ENCODE data around the gene TFPI.

Gene TFPI

DNA sequence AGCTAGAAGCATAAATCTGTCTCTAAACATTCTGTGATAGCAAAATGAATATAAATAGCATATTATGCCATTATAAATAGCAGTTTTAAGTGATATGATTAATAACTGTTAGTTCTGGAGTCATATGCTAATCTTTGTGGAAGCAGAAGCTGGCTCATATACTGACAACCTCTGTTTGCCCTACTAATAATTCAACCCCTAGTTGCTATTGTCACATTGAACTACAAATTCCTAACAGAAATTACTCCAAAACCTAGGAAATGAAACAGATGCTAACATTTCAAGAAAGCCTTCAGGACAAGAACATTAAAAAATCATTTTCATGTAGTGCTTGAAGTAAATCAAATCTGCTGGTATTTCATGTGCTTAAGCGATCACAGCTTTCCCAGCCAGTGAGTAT lies 134.4 kb downstream of the TFPI start:
- TF ChIP-seq, protein P1, sequence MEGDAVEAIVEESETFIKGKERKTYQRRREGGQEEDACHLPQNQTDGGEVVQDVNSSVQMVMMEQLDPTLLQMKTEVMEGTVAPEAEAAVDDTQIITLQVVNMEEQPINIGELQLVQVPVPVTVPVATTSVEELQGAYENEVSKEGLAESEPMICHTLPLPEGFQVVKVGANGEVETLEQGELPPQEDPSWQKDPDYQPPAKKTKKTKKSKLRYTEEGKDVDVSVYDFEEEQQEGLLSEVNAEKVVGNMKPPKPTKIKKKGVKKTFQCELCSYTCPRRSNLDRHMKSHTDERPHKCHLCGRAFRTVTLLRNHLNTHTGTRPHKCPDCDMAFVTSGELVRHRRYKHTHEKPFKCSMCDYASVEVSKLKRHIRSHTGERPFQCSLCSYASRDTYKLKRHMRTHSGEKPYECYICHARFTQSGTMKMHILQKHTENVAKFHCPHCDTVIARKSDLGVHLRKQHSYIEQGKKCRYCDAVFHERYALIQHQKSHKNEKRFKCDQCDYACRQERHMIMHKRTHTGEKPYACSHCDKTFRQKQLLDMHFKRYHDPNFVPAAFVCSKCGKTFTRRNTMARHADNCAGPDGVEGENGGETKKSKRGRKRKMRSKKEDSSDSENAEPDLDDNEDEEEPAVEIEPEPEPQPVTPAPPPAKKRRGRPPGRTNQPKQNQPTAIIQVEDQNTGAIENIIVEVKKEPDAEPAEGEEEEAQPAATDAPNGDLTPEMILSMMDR (IDR thresholded peaks at IDR 0.05; ENCODE audit: borderline replicate concordance, extremely low read depth, low read length, poor library complexity, severe bottlenecking): no peak
- TF ChIP-seq EZH2 (IDR thresholded peaks at IDR 0.05; ENCODE audit: borderline replicate concordance, low read depth, low read length, severe bottlenecking): no peak
- H3K79me2 ChIP-seq (ENCODE audit: insufficient read depth, low read length): no peaks in the 10 kb centered on the region
- no peaks in the 10 kb centered on the region for H4K20me1 ChIP-seq (ENCODE audit: insufficient read depth, low read length)
- no peak for ATAC-seq (ENCODE audit: insufficient read depth, low read depth)
- no peak overlapping the region for H3K4me3 ChIP-seq (ENCODE audit: low read depth in 1 of 2, low read length in 2 of 2)
- H3K9me3 ChIP-seq (ENCODE audit: insufficient read depth, low read length, severe bottlenecking): no peaks in the 10 kb centered on the region
- H3K36me3 ChIP-seq (ENCODE audit: insufficient read depth, low read length): no peaks in the 10 kb centered on the region
- no peak overlapping the region for H3K9ac ChIP-seq (ENCODE audit: low read depth, low read length)
- DNase-seq: no peak
- no peaks in the 10 kb centered on the region for H3K27me3 ChIP-seq (ENCODE audit: insufficient read depth, low read length, poor library complexity)
- H3K4me2 ChIP-seq (ENCODE audit: insufficient read depth, low read length): no peak overlapping the region
- no peaks in the 10 kb centered on the region for H3K4me1 ChIP-seq (ENCODE audit: insufficient read depth, low read length)
- no peak overlapping the region for H3K27ac ChIP-seq (ENCODE audit: low read length)
- no peak overlapping the region for H2AFZ ChIP-seq (ENCODE audit: low read depth, low read length)

DNA sequence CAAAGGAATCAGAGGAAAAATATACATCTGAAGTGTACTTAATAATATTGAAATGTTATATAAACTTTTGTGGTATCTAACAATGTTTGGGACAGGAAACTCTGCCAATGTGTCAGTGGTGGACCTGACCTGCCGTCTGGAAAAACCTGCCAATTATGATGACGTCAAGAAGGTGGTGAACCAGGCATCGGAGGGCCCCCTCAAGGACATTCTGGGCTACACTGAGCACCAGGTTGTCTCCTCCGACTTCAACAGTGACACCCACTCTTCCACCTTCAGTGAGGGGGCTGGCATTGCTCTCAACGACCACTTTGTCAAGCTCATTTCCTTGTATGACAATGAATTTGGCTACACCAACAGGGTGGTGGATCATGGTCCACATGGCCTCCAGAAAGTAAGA lies 138.8 kb downstream of the TFPI start:
- Histone ChIP-seq H3K27ac (ENCODE audit: low read length) (no peak overlapping the region), H3K9ac (ENCODE audit: low read depth, low read length) (no peak overlapping the region), H3K9me3 (ENCODE audit: insufficient read depth, low read length, severe bottlenecking) (no peaks in the 10 kb centered on the region), H3K4me2 (ENCODE audit: insufficient read depth, low read length) (no peak overlapping the region), H2AFZ (ENCODE audit: low read depth, low read length) (no peak overlapping the region), H3K4me1 (ENCODE audit: insufficient read depth, low read length) (no peaks in the 10 kb centered on the region), H3K4me3 (ENCODE audit: low read depth in 1 of 2, low read length in 2 of 2) (no peak overlapping the region), H3K27me3 (ENCODE audit: insufficient read depth, low read length, poor library complexity) (no peaks in the 10 kb centered on the region), H3K36me3 (ENCODE audit: insufficient read depth, low read length) (no peaks in the 10 kb centered on the region), H3K79me2 (ENCODE audit: insufficient read depth, low read length) (no peaks in the 10 kb centered on the region), H4K20me1 (ENCODE audit: insufficient read depth, low read length) (no peaks in the 10 kb centered on the region)
- TF ChIP-seq EZH2 (IDR thresholded peaks at IDR 0.05; ENCODE audit: borderline replicate concordance, low read depth, low read length, severe bottlenecking): no peak
- TF ChIP-seq, protein P1 (IDR thresholded peaks at IDR 0.05; ENCODE audit: borderline replicate concordance, extremely low read depth, low read length, poor library complexity, severe bottlenecking): no peak
- no peak for ATAC-seq (ENCODE audit: insufficient read depth, low read depth)
- DNase-seq: no peak

Measured in DND-41 (cell line).